Ishikawa (cell line): ENCODE measurements around the gene USH1C.

ENCODE experiments used
- CEBPB ChIP-seq: IDR thresholded peaks from 2 replicates; pipeline ENCODE4 v1.6.1; 2012
- CREB1 ChIP-seq: IDR thresholded peaks from 2 replicates; pipeline ENCODE4 v1.6.1; 2012; ENCODE audit warnings: low read depth
- EGR1 ChIP-seq: IDR thresholded peaks from 2 replicates; pipeline ENCODE4 v1.6.1; 2012
- EP300 ChIP-seq: IDR thresholded peaks from 2 replicates; pipeline ENCODE4 v1.6.1; 2012; ENCODE audit warnings: borderline replicate concordance
- FOXM1 ChIP-seq: IDR thresholded peaks from 2 replicates; pipeline ENCODE4 v1.6.1; 2012; ENCODE audit warnings: low read depth, borderline replicate concordance
- MAX ChIP-seq: IDR thresholded peaks from 2 replicates; pipeline ENCODE4 v1.6.1; 2012
- NFIC ChIP-seq: IDR thresholded peaks from 2 replicates; pipeline ENCODE4 v1.6.1; 2012
- RAD21 ChIP-seq: IDR thresholded peaks from 2 replicates; pipeline ENCODE4 v1.6.1; 2012; ENCODE audit warnings: low read depth
- TAF1 ChIP-seq: IDR thresholded peaks from 2 replicates; pipeline ENCODE4 v1.6.1; 2012; ENCODE audit warnings: low read depth, mild to moderate bottlenecking
- TCF12 ChIP-seq: IDR thresholded peaks from 2 replicates; pipeline ENCODE4 v1.6.1; 2012; ENCODE audit warnings: low read depth
- TEAD4 ChIP-seq: IDR thresholded peaks from 2 replicates; pipeline ENCODE4 v1.6.1; 2012
- YY1 ChIP-seq: IDR thresholded peaks from 2 replicates; pipeline ENCODE4 v1.6.1; 2012; ENCODE audit warnings: low read depth
- ZBTB7A ChIP-seq: IDR thresholded peaks from 2 replicates; pipeline ENCODE4 v1.6.1; 2012; ENCODE audit warnings: low read depth
- TF ChIP-seq, protein P1 (sequence below): IDR thresholded peaks from 2 replicates; pipeline ENCODE4 v1.6.1; 2012
- TF ChIP-seq, protein P2 (sequence below): IDR thresholded peaks from 2 replicates; pipeline ENCODE4 v1.6.1; 2012; ENCODE audit warnings: low read depth, mild to moderate bottlenecking

The USH1C gene

DNA sequence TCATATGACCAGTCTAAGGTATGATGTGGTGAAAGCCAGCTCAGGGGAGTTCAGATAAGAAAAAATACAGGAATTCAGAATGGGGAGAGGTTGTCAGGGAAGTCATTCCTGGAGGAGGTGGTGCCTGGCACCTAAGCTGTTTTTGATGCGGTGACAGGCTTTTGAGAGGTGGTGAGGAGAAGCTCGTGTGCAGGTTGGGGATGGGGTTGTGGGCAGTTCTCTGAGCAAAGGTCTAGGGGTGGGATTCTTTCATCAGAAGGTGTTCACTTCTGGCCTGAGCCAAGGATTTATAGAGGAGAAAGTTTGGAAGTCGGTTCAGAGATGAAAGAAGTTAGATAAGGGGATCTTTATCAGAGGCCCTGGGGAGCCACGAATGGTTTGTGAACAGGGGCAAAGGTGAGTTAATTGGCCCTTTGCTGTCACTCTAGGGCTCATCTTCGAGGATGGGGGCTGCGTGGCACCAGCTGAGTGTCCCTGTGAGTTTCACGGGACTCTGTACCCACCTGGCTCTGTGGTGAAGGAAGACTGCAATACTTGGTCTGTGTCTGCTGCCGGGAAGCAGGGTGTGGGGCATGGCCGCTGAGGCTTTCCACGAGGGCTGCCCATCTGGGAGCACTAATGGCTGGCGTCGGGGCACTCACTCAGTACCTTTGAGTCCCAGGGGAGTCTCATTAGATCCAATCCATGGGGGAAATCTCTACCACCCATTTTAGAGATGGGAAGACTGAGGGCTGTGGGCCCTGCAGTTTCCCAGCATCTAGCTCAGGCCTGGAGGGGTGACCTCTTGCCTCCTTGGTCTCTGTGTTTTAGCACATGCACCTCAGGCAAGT, 16.3 kb upstream of the USH1C start:
- TF ChIP-seq NFIC (no peak), YY1 (no peak), CEBPB (no peak), MAX (no peak), EGR1 (no peak), CREB1 (no peak), RAD21 (no peak), FOXM1 (no peak)

- no peak for TF ChIP-seq NFIC
- TF ChIP-seq EGR1 = no peak
- TF ChIP-seq, protein P1, sequence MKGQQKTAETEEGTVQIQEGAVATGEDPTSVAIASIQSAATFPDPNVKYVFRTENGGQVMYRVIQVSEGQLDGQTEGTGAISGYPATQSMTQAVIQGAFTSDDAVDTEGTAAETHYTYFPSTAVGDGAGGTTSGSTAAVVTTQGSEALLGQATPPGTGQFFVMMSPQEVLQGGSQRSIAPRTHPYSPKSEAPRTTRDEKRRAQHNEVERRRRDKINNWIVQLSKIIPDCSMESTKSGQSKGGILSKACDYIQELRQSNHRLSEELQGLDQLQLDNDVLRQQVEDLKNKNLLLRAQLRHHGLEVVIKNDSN = no peak
- TF ChIP-seq CEBPB = no peak
- TF ChIP-seq YY1 = no peak
- TF ChIP-seq ZBTB7A = no peak
- no peak for TF ChIP-seq TCF12
- no peak for TF ChIP-seq MAX
- no peak for TF ChIP-seq TEAD4
- TF ChIP-seq CREB1 = no peak
- no peak for TF ChIP-seq FOXM1
- TF ChIP-seq EP300 = no peak
Measured at GRCh38 chr11:17559341-17560087, 15.3 kb upstream of the USH1C start.

- TF ChIP-seq FOXM1 (no peak), TCF12 (no peak), CREB1 (no peak), YY1 (no peak), CEBPB (no peak)
Measured at GRCh38 chr11:17558916-17559315, 14.7 kb upstream of the USH1C start.

GRCh38 chr11:17558025-17558780, 14.0 kb upstream of the USH1C start:
- TF ChIP-seq NFIC (no peak), CREB1 (no peak), TCF12 (no peak), TEAD4 (no peak), RAD21 (no peak)

DNA sequence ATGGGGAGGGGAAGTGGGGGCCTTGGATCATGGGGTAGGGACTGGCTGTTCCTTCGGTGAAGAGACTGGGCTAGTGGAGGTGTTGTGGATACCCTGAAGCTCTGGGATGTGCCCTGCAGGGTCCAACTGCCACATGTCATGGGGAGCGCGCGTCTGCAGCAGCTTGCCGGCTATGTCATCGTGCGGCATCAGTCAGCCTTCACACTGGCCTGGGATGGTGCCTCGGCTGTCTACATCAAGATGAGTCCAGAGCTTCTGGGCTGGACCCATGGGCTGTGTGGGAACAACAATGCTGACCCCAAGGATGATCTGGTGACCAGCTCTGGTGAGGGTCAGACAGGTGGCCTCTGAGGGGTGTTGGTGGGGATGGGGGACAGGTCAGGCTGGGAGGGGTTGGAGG, 12.8 kb upstream of the USH1C start:
- TF ChIP-seq YY1 (no peak), EP300 (no peak), CREB1 (no peak), CEBPB (no peak), ZBTB7A (no peak), TAF1 (no peak), NFIC (no peak)

- TF ChIP-seq FOXM1 = no peak
Measured at GRCh38 chr11:17554487-17554886, 10.3 kb upstream of the USH1C start.

GRCh38 chr11:17553249-17553546, 9.0 kb upstream of the USH1C start:
- no peak for TF ChIP-seq ZBTB7A
- TF ChIP-seq EP300 = no peak
- TF ChIP-seq, protein P2, sequence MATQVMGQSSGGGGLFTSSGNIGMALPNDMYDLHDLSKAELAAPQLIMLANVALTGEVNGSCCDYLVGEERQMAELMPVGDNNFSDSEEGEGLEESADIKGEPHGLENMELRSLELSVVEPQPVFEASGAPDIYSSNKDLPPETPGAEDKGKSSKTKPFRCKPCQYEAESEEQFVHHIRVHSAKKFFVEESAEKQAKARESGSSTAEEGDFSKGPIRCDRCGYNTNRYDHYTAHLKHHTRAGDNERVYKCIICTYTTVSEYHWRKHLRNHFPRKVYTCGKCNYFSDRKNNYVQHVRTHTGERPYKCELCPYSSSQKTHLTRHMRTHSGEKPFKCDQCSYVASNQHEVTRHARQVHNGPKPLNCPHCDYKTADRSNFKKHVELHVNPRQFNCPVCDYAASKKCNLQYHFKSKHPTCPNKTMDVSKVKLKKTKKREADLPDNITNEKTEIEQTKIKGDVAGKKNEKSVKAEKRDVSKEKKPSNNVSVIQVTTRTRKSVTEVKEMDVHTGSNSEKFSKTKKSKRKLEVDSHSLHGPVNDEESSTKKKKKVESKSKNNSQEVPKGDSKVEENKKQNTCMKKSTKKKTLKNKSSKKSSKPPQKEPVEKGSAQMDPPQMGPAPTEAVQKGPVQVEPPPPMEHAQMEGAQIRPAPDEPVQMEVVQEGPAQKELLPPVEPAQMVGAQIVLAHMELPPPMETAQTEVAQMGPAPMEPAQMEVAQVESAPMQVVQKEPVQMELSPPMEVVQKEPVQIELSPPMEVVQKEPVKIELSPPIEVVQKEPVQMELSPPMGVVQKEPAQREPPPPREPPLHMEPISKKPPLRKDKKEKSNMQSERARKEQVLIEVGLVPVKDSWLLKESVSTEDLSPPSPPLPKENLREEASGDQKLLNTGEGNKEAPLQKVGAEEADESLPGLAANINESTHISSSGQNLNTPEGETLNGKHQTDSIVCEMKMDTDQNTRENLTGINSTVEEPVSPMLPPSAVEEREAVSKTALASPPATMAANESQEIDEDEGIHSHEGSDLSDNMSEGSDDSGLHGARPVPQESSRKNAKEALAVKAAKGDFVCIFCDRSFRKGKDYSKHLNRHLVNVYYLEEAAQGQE = no peak
- no peak for TF ChIP-seq YY1
- no peak for TF ChIP-seq EGR1
- no peak for TF ChIP-seq NFIC
- TF ChIP-seq, protein P1 = no peak
- no peak for TF ChIP-seq TAF1
- no peak for TF ChIP-seq TCF12
- no peak for TF ChIP-seq CEBPB
- TF ChIP-seq RAD21 = no peak
- no peak for TF ChIP-seq MAX
- no peak for TF ChIP-seq TEAD4
- TF ChIP-seq FOXM1 = no peak
